Body of pancreas (tissue), 4 donors: ENCODE measurements around the gene NBPF14. TPM values are rescaled to one million over a fixed set of nuclear protein-coding genes. Genes with fewer than 3 reads are reported as not detected.
"Not testable (repeated sequence)": the region's sequence is repeated elsewhere in the genome, so short reads cannot be mapped to it uniquely, and the experiment has no call there.

Source experiments
- ATAC-seq: fragments of 150-250 bp; one replicate; pipeline ENCODE4 v1.9.1; 2016
- DNase-seq, 4 donors: peaks; one replicate each; pipeline ENCODE4 v3.0.0-alpha.2; 2019
- H3K27ac ChIP-seq, 4 donors: fragments of 200-600 bp; sonication (generic); 1 replicate in 3 of 4; 2 replicates in 1 of 4; pipeline versions ENCODE4 v1.5.1 to v1.6.1; 2016 to 2019; ENCODE audit warnings: mild to moderate bottlenecking in 1 of 4, mixed read lengths in 1 of 4, moderate library complexity in 1 of 4
- H3K27me3 ChIP-seq, 2 donors: fragments of 200-600 bp; sonication (generic); one replicate each; pipeline ENCODE4 v1.6.0; 2016; ENCODE audit warnings: mild to moderate bottlenecking in 1 of 2
- H3K36me3 ChIP-seq, 2 donors: fragments of 200-600 bp; sonication (generic); replicated peaks in 1 of 2; 2 replicates each; pipeline ENCODE4 v1.5.1; 2016; ENCODE audit warnings: low read depth in 2 of 2; ENCODE audit not compliant: insufficient read depth in 1 of 2
- H3K4me1 ChIP-seq: fragments of 200-600 bp; sonication (generic); one replicate; pipeline ENCODE4 v1.6.0; 2016
- H3K4me3 ChIP-seq, 2 donors: fragments of 200-600 bp; sonication (generic); 1 replicate in 1 of 2; 2 replicates in 1 of 2; pipeline ENCODE4 v1.5.1; 2016 to 2019
- H3K9me3 ChIP-seq, 3 donors: fragments of 200-600 bp; sonication (generic); 1 replicate in 2 of 3; 2 replicates in 1 of 3; pipeline ENCODE4 v1.5.1; 2016
- WGBS, 2 donors: methylation state at CpG; one replicate each; pipeline ENCODE4 v1.1.5; 2017; 5-methylcytosine and 5-hydroxymethylcytosine counted together
- intact Hi-C: fragments of 100-400 bp; cut with DNase I; formaldehyde crosslinking; loops from one replicate; pipeline ENCODE4 v1.15.1; 2023
- total RNA-seq, 2 donors: library from RNA; depleted of rRNA; stranded (reverse); fragments of >200 nt; gene quantifications; one replicate each; pipeline ENCODE4 v1.1.0, GENCODE V29; 2016

The NBPF14 gene
- total RNA-seq, result 10 to 100 TPM; 19.1 to 57.9 TPM

- H3K4me1 ChIP-seq, H3K27me3 ChIP-seq, H3K36me3 ChIP-seq, H3K4me3 ChIP-seq, ATAC-seq, DNase-seq, H3K27ac ChIP-seq, H3K9me3 ChIP-seq, intact Hi-C loops: not testable (repeated sequence)
- WGBS, 2 donors, result no CpG with 5 or more reads among the region's 5 CpGs
These were observed at the start of gene NBPF14 for GRCh38 chr1:148595911-148596310. Gene NBPF14, minus strand, starts transcription at chr1:148596011. Its CDS starts 294 bp downstream, at chr1:148595717.

GRCh38 chr1:148625451-148625850, 29.6 kb upstream of the NBPF14 start:
- DNase-seq, H3K36me3 ChIP-seq, H3K4me1 ChIP-seq, intact Hi-C loops, H3K27ac ChIP-seq, H3K27me3 ChIP-seq, H3K9me3 ChIP-seq, ATAC-seq, H3K4me3 ChIP-seq: not testable (repeated sequence)
- 56 to 67% methylated on average over 1 to 4 of the region's 6 CpGs for WGBS, 2 donors

GRCh38 chr1:148618216-148618615, 22.4 kb upstream of the NBPF14 start:
- no CpG with 5 or more reads among the region's 1 CpG for WGBS, 2 donors
- ATAC-seq, H3K9me3 ChIP-seq, H3K36me3 ChIP-seq, H3K27ac ChIP-seq, DNase-seq, H3K4me3 ChIP-seq, H3K4me1 ChIP-seq, intact Hi-C loops, H3K27me3 ChIP-seq: not testable (repeated sequence)

GRCh38 chr1:148605266-148605665, 9.5 kb upstream of the NBPF14 start:
- H3K27me3 ChIP-seq, H3K4me1 ChIP-seq, H3K4me3 ChIP-seq, ATAC-seq, intact Hi-C loops, H3K36me3 ChIP-seq, H3K27ac ChIP-seq, H3K9me3 ChIP-seq: not testable (repeated sequence)
- peak in 2 of 4 donors; percentile 3 to 8 for DNase-seq
- WGBS, 2 donors, result 0 to 11% methylated on average over 1 of the region's 2 CpGs

GRCh38 chr1:148595360-148595759, 451 bp downstream of the NBPF14 start:
- H3K9me3 ChIP-seq, H3K4me3 ChIP-seq, H3K4me1 ChIP-seq, H3K36me3 ChIP-seq, intact Hi-C loops, H3K27ac ChIP-seq, H3K27me3 ChIP-seq, ATAC-seq: not testable (repeated sequence)
- 40% methylated on average over 1 of the region's 5 CpGs; no CpG with 5 or more reads in 1 of the 2 donors for WGBS, 2 donors
- peak in 3 of 4 donors; percentile 2 to 11 (median 9) for DNase-seq

- WGBS, 2 donors, result 80 to 83% methylated on average over 3 of the region's 5 CpGs
These were observed 4.7 kb downstream of the NBPF14 start for GRCh38 chr1:148591098-148591497.

GRCh38 chr1:148532158-148532557, 63.7 kb downstream of the NBPF14 start:
- H3K36me3 ChIP-seq, H3K4me3 ChIP-seq, H3K27ac ChIP-seq, DNase-seq, intact Hi-C loops, H3K9me3 ChIP-seq, H3K4me1 ChIP-seq, ATAC-seq, H3K27me3 ChIP-seq: not testable (repeated sequence)
- 60% methylated on average over 1 of the region's 4 CpGs; no CpG with 5 or more reads in 1 of the 2 donors for WGBS, 2 donors

More at GRCh38 chr1:148591098-148591497, 4.7 kb downstream of the NBPF14 start:
- H3K36me3 ChIP-seq, intact Hi-C loops, H3K9me3 ChIP-seq, ATAC-seq, H3K4me3 ChIP-seq, H3K27ac ChIP-seq, H3K4me1 ChIP-seq, H3K27me3 ChIP-seq, DNase-seq: not testable (repeated sequence)

- H3K4me1 ChIP-seq, H3K4me3 ChIP-seq, ATAC-seq, intact Hi-C loops, H3K27me3 ChIP-seq, H3K9me3 ChIP-seq, H3K36me3 ChIP-seq: not testable (repeated sequence)
- peak overlapping the region in 1 of 4 donors; percentile 24 for H3K27ac ChIP-seq
- DNase-seq, result peak; percentile 20 to 36 (median 30)
- 2% methylated on average over 10 to 21 of the region's 25 CpGs for WGBS, 2 donors
These were observed 66.7 kb downstream of the NBPF14 start for GRCh38 chr1:148529101-148529567.

GRCh38 chr1:148528591-148528990, 67.2 kb downstream of the NBPF14 start:
- DNase-seq, H3K9me3 ChIP-seq, H3K27me3 ChIP-seq, H3K4me1 ChIP-seq, intact Hi-C loops, H3K4me3 ChIP-seq, ATAC-seq, H3K36me3 ChIP-seq: not testable (repeated sequence)
- peak overlapping the region in 1 of 4 donors; percentile 24 for H3K27ac ChIP-seq
- WGBS, 2 donors, result 0% methylated on average over 3 of the region's 24 CpGs; no CpG with 5 or more reads in 1 of the 2 donors

- H3K27me3 ChIP-seq, H3K9me3 ChIP-seq, H3K4me3 ChIP-seq, H3K27ac ChIP-seq, H3K4me1 ChIP-seq, DNase-seq, H3K36me3 ChIP-seq, intact Hi-C loops, ATAC-seq: not testable (repeated sequence)
- WGBS, 2 donors, result 60 to 100% methylated on average over 1 to 2 of the region's 2 CpGs
These were observed 69.2 kb downstream of the NBPF14 start for GRCh38 chr1:148526587-148526986.
